GM12878 (cell line): Measurements from ENCODE around the gene TOPBP1. TPM values are rescaled to one million over a fixed set of nuclear protein-coding genes. Genes with fewer than 3 reads are reported as not detected.

Source experiments
- ATAC-seq: fragments of 200-7000 bp; cut with Tn5 transposase; 3 replicates; pipeline ENCODE4 v1.9.1; 2020; ENCODE audit warnings: mild to moderate bottlenecking, moderate library complexity
- BruUV-seq: library from RNA; stranded (reverse); fragments of 400-500 nt; replicated peaks from 2 replicates; lab custom pipeline; 2021; lab: Mats Ljungman, UMichigan
- CTCF ChIA-PET: fragments of 300-600 bp; sonication (Branson Sonifier 250); formaldehyde crosslinking; extraction: SDS; loops from one replicate; lab custom pipeline; 2021; ENCODE audit warnings: inconsistent platforms; lab: Yijun Ruan, JAX
- POLR2A ChIA-PET: fragments of 350-600 bp; formaldehyde crosslinking; extraction: SDS; loops from one replicate; lab custom pipeline; 2021; ENCODE audit warnings: inconsistent platforms; lab: Charles Lee
- RAD21 ChIA-PET: fragments of 300-600 bp; sonication (Branson Sonifier 250); formaldehyde crosslinking; loops from one replicate; lab custom pipeline; 2023; ENCODE audit warnings: antibody characterized with exemption; ENCODE audit not compliant: unreplicated experiment; lab: Charles Lee
- SMC1A ChIA-PET: fragments of 300-600 bp; sonication (Branson Sonifier 250); formaldehyde crosslinking; loops from one replicate; lab custom pipeline; 2023; ENCODE audit not compliant: unreplicated experiment, uncharacterized antibody; lab: Charles Lee
- DNase-seq: peaks from one replicate; pipeline ENCODE4 v3.0.0-alpha.2; 2011; ENCODE audit warnings: low read depth, low spot score
- FAIRE-seq: peaks from 3 replicates; lab custom pipeline; 2011; peaks lifted over from hg19 to GRCh38; lab: Jason Lieb, UNC
- H2AFZ ChIP-seq: 2 replicates; pipeline ENCODE4 v1.6.0; 2011; ENCODE audit warnings: low read depth, low read length, control low read depth; ENCODE audit not compliant: control insufficient read depth
- H3K27ac ChIP-seq: 2 replicates; pipeline ENCODE4 v1.5.1; 2011; ENCODE audit warnings: control low read depth; ENCODE audit not compliant: control insufficient read depth, insufficient read depth
- H3K27me3 ChIP-seq, 2 experiments: replicated peaks in 1 of 2; 2 replicates each; pipeline versions ENCODE4 v1.6.0 to v1.6.1; 2011; ENCODE audit warnings: low read length in 1 of 2; ENCODE audit not compliant: control insufficient read depth in 2 of 2, insufficient read depth in 2 of 2
- H3K36me3 ChIP-seq, 2 experiments: 2 replicates each; pipeline ENCODE4 v1.5.1; 2011; ENCODE audit warnings: low read length in 1 of 2; ENCODE audit not compliant: control insufficient read depth in 2 of 2, insufficient read depth in 2 of 2
- H3K4me1 ChIP-seq: 2 replicates; pipeline ENCODE4 v1.6.1; 2011; ENCODE audit warnings: mild to moderate bottlenecking, low read length, moderate library complexity, mixed read lengths; ENCODE audit not compliant: control insufficient read depth, insufficient read depth
- H3K4me2 ChIP-seq: 2 replicates; pipeline ENCODE4 v1.6.0; 2011; ENCODE audit warnings: control low read depth; ENCODE audit not compliant: control insufficient read depth, insufficient read depth
- H3K4me3 ChIP-seq: fragments of 200-600 bp; sonication (generic); 2 replicates; pipeline ENCODE4 v1.5.1; 2016
- H3K79me2 ChIP-seq: 2 replicates; pipeline ENCODE4 v1.6.0; 2011; ENCODE audit warnings: low read length; ENCODE audit not compliant: control insufficient read depth, insufficient read depth
- H3K9ac ChIP-seq: 2 replicates; pipeline ENCODE4 v1.8.0; 2011; ENCODE audit warnings: low read length, control low read depth, mixed read lengths; ENCODE audit not compliant: control insufficient read depth, insufficient read depth
- H3K9me3 ChIP-seq: replicated peaks from 3 replicates; pipeline ENCODE4 v1.5.1; 2011; ENCODE audit warnings: mild to moderate bottlenecking, low read length; ENCODE audit not compliant: control insufficient read depth, insufficient read depth
- H4K20me1 ChIP-seq: 2 replicates; pipeline ENCODE4 v1.6.0; 2011; ENCODE audit not compliant: control insufficient read depth, insufficient read depth
- ATF7 ChIP-seq: fragments of 450-650 bp; IDR thresholded peaks from 2 replicates; pipeline ENCODE4 v1.6.1; 2016; ENCODE audit warnings: low read depth, mild to moderate bottlenecking
- ESRRA ChIP-seq: IDR thresholded peaks from 2 replicates; pipeline ENCODE4 v1.6.1; 2012; ENCODE audit warnings: mild to moderate bottlenecking, low read length, improper control_type of control experiment
- RFX5 ChIP-seq: IDR thresholded peaks from 2 replicates; pipeline ENCODE4 v1.6.1; 2011; ENCODE audit warnings: low read depth, low read length, improper control_type of control experiment
- SIX5 ChIP-seq: IDR thresholded peaks from 2 replicates; pipeline ENCODE4 v1.6.1; 2011; ENCODE audit warnings: mild to moderate bottlenecking, low read depth, low read length, moderate library complexity; ENCODE audit not compliant: severe bottlenecking
- SMAD5 ChIP-seq: IDR thresholded peaks from 2 replicates; pipeline ENCODE4 v1.6.1; 2016; ENCODE audit warnings: antibody characterized with exemption, low read depth
- WGBS: methylation state at CpG from one replicate; pipeline ENCODE4 v1.1.6; 2016; ENCODE audit warnings: low lambda C conversion rate; ENCODE audit not compliant: insufficient replicate concordance, insufficient coverage; ENCODE audit errors: missing lambda C conversion rate; 5-methylcytosine and 5-hydroxymethylcytosine counted together
- in situ Hi-C: fragments of 300-500 bp; cut with MboI; formaldehyde crosslinking; loops from 9 replicates; pipeline ENCODE4 v1.14.3; 2018; ENCODE audit warnings: mixed read lengths
- intact Hi-C: fragments of 100-400 bp; cut with micrococcal nuclease; formaldehyde crosslinking; loops from one replicate; pipeline ENCODE4 v1.14.2; 2022; ENCODE audit not compliant: unreplicated experiment
- polyA plus RNA-seq, 11 experiments: library from polyadenylated mRNA; depleted of rRNA in 4 of 11; unstranded in 6 of 11; stranded (reverse) in 5 of 11; fragments of >200 nt; fragmentation: Nextera tagmentation in 4 of 11; fragmentation: Illumina TruSeq in 1 of 11; extraction: Ambion mirVana in 4 of 11; extraction: Trizol in 1 of 11; gene quantifications; 1 replicate in 1 of 11; 2 replicates in 10 of 11; pipeline versions ENCODE4 v1.2.1 to v1.2.3, GENCODE V29; 2011 to 2016; ENCODE audit warnings: inconsistent platforms in 2 of 11, missing spikeins in 2 of 11, low read depth in 1 of 11
- total RNA-seq, 4 experiments: library from RNA; depleted of rRNA in 3 of 4; stranded (reverse); fragments of >200 nt in 3 of 4; fragmentation: Illumina TruSeq in 1 of 4; extraction: Trizol in 1 of 4; gene quantifications; 2 replicates each; pipeline versions ENCODE4 v1.2.1 to v1.2.3, GENCODE V29; 2013 to 2021

Gene TOPBP1
- total and polyA plus RNA-seq, 10 of the 15 experiments (the other 5 are each of a cell fraction or from before 2014, with no cell fraction given), result 18.3 to 99.3 (median 61.5) TPM

- no TSS peak for BruUV-seq
- TF ChIP-seq SMAD5, result no peak
- TF ChIP-seq ATF7, result no peak
- TF ChIP-seq RFX5, result no peak
- ChIA-PET POLR2A (no interaction called here), RAD21 (no interaction called here), CTCF (no interaction called here), SMC1A (no interaction called here)
- ATAC-seq (no peak), FAIRE-seq (no peak), DNase-seq (no peak)
- Histone ChIP-seq H3K4me2 (no peak overlapping the region), H3K9ac (no peak overlapping the region), H3K79me2 (no peaks in the 10 kb centered on the region), H3K4me1 (peaks cover 7% of the 10 kb centered on the region; the same call in 1 of the 2 replicates), H3K27me3 (peaks cover 2 to 4% of the 10 kb centered on the region in 2 experiments; a peak in 3 of 4 replicates), H4K20me1 (no peaks in the 10 kb centered on the region), H3K36me3 (no peaks in the 10 kb centered on the region), H3K9me3 (no peaks in the 10 kb centered on the region), H3K4me3 (no peak overlapping the region), H3K27ac (no peak overlapping the region), H2AFZ (no peak overlapping the region)
- 81% methylated on average over 2 of the region's 2 CpGs for WGBS
- in situ Hi-C loops, result no loop called here
- intact Hi-C loops, result no loop called here
Measured at GRCh38 chr3:133672461-133672860, 10.7 kb upstream of the TOPBP1 start.

DNA sequence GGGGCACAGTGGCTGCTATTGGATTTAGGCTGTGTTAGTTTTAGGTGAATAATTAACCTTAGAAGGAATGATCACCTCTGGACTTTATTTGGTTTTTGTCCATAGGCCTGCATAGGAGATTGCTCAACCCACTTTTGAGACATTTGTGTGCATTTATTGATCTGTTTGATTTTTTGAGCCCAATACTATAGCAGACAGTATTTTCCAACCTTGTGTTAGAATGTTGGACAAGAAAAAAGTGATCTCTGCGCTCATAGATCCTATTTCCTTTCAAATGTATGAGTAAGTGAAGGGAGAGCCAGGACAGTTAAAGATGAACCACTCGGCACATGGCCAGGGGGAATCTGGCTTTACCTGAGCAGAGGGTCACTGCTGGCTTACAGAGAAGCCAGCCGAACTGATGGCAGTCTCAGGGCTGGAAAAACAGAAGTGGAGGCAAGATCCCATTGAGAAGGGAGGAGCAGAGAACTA is 8.8 kb upstream of the TOPBP1 start:
- no peak for TF ChIP-seq ESRRA
- TF ChIP-seq SIX5, result no peak
- no peak for ATAC-seq
- no TSS peak for BruUV-seq

More for the DNA sequence above, 8.8 kb upstream of the TOPBP1 start:
- no peaks in the 10 kb centered on the region for H4K20me1 ChIP-seq
- ChIA-PET RAD21 (no interaction called here), POLR2A (no interaction called here), CTCF (no interaction called here), SMC1A (no interaction called here)
- no peak overlapping the region for H3K4me3 ChIP-seq
- H3K4me2 ChIP-seq, result no peak overlapping the region
- intact Hi-C loops, result no loop called here
- DNase-seq (no peak), FAIRE-seq (no peak)
- no peak overlapping the region for H3K27ac ChIP-seq
- H3K79me2 ChIP-seq, result no peaks in the 10 kb centered on the region
- in situ Hi-C loops, result no loop called here
- 0 out of 2 replicates have a peak, but pooled peaks cover 3% of the 10 kb centered on the region for H3K4me1 ChIP-seq
- no peak overlapping the region for H2AFZ ChIP-seq
- 31% methylated on average over 3 of the region's 3 CpGs for WGBS
- H3K9ac ChIP-seq, result no peak overlapping the region
- no peaks in the 10 kb centered on the region for H3K9me3 ChIP-seq
- H3K36me3 ChIP-seq, result no peaks in the 10 kb centered on the region
- H3K27me3 ChIP-seq, result peaks cover 2 to 4% of the 10 kb centered on the region in 2 experiments; a peak in 3 of 4 replicates
